B cell (primary cell): ENCODE measurements around the gene RIC8B. TPM values are rescaled to one million over a fixed set of nuclear protein-coding genes. Genes with fewer than 3 reads are reported as not detected.

Experiments
- ATAC-seq: fragments of 200-7000 bp; cut with Tn5 transposase; one replicate; pipeline ENCODE4 v1.10.0; 2021; ENCODE audit warnings: low read depth, mild to moderate bottlenecking, moderate number of reproducible peaks, moderate library complexity
- CTCF ChIA-PET: fragments of 350-600 bp; sonication (Branson Sonifier 250); formaldehyde crosslinking; loops from one replicate; lab custom pipeline; 2021; ENCODE audit warnings: antibody characterized with exemption, inconsistent platforms; lab: Charles Lee
- POLR2A ChIA-PET: fragments of 350-600 bp; sonication (Branson Sonifier 250); formaldehyde crosslinking; loops from one replicate; lab custom pipeline; 2021; ENCODE audit warnings: antibody characterized with exemption; lab: Charles Lee
- DNase-seq: peaks from one replicate; pipeline ENCODE4 v3.0.0; 2013
- H2AFZ ChIP-seq: 2 replicates; pipeline ENCODE4 v1.6.1; 2012; ENCODE audit warnings: mild to moderate bottlenecking, low read depth, low read length; ENCODE audit not compliant: insufficient read depth, poor library complexity, severe bottlenecking
- H3K27ac ChIP-seq, 2 donors: 1 replicate in 1 of 2; 2 replicates in 1 of 2; pipeline ENCODE4 v1.5.1; 2012 to 2013; ENCODE audit warnings: low read length in 2 of 2, mild to moderate bottlenecking in 2 of 2, moderate library complexity in 1 of 2
- H3K27me3 ChIP-seq, 4 experiments: fragments of 200-600 bp in 1 of 4; sonication (generic) in 1 of 4; replicated peaks in 1 of 4; 1 replicate in 2 of 4; 2 replicates in 2 of 4; pipeline versions ENCODE4 v1.6.1 to v1.7.0; 2013 to 2016; ENCODE audit warnings: low read length in 3 of 4, mild to moderate bottlenecking in 2 of 4, mixed read lengths in 1 of 4, moderate library complexity in 1 of 4; ENCODE audit not compliant: insufficient read depth in 4 of 4, control insufficient read depth in 3 of 4; ENCODE audit errors: control extremely low read depth in 1 of 4
- H3K36me3 ChIP-seq, 2 experiments: replicated peaks in 1 of 2; 1 replicate in 1 of 2; 2 replicates in 1 of 2; pipeline versions ENCODE4 v1.6.1 to v1.7.1; 2013; ENCODE audit warnings: low read length in 1 of 2; ENCODE audit not compliant: insufficient read depth in 2 of 2, control insufficient read depth in 1 of 2; ENCODE audit errors: control extremely low read depth in 1 of 2, extremely low read depth in 1 of 2
- H3K4me1 ChIP-seq, 2 donors: fragments of 200-600 bp in 1 of 2; sonication (generic) in 1 of 2; 1 replicate in 1 of 2; 2 replicates in 1 of 2; pipeline versions ENCODE4 v1.5.1 to v1.6.1; 2013 to 2017; ENCODE audit warnings: low read length in 2 of 2; ENCODE audit not compliant: control insufficient read depth in 2 of 2, insufficient read depth in 2 of 2
- H3K4me2 ChIP-seq: replicated peaks from 2 replicates; pipeline ENCODE3; 2012; ENCODE audit warnings: mild to moderate bottlenecking, low read depth, low read length; ENCODE audit not compliant: poor library complexity, severe bottlenecking
- H3K4me3 ChIP-seq, 5 experiments: fragments of 200-600 bp in 1 of 5; sonication (generic) in 1 of 5; 1 replicate in 3 of 5; 2 replicates in 2 of 5; pipeline versions ENCODE4 v1.5.1 to v1.7.0; 2011 to 2016; ENCODE audit warnings: low read length in 4 of 5, mild to moderate bottlenecking in 4 of 5, low read depth in 2 of 5, control low read depth in 1 of 5, moderate library complexity in 1 of 5; ENCODE audit not compliant: insufficient read depth in 1 of 5; ENCODE audit errors: control extremely low read depth in 1 of 5, extremely low read depth in 1 of 5
- H3K79me2 ChIP-seq: fragments of 200-600 bp; sonication (generic); one replicate; pipeline ENCODE4 v1.6.0; 2016; ENCODE audit warnings: low read length; ENCODE audit not compliant: control insufficient read depth, insufficient read depth
- H3K9ac ChIP-seq: fragments of 200-600 bp; sonication (generic); 2 replicates; pipeline ENCODE4 v1.6.1; 2017; ENCODE audit warnings: mild to moderate bottlenecking, low read length, moderate library complexity
- H3K9me3 ChIP-seq, 3 donors: one replicate each; pipeline versions ENCODE4 v1.6.1 to v1.7.1; 2013; ENCODE audit warnings: low read length in 2 of 3; ENCODE audit not compliant: control insufficient read depth in 2 of 3, insufficient read depth in 1 of 3; ENCODE audit errors: control extremely low read depth in 1 of 3
- H4K20me1 ChIP-seq: 2 replicates; pipeline ENCODE4 v1.6.0; 2012; ENCODE audit warnings: mild to moderate bottlenecking, low read length; ENCODE audit not compliant: insufficient read depth, control insufficient read depth, poor library complexity, severe bottlenecking
- H3K27ac Mint-ChIP-seq: one replicate; pipeline ENCODE4 v1.8.0; 2021; ENCODE audit warnings: mixed read lengths
- H3K27me3 Mint-ChIP-seq: one replicate; pipeline ENCODE4 v1.8.0; 2021; ENCODE audit warnings: mixed read lengths
- H3K4me1 Mint-ChIP-seq: one replicate; pipeline ENCODE4 v1.8.0; 2021; ENCODE audit warnings: mixed read lengths
- H3K4me3 Mint-ChIP-seq: one replicate; pipeline ENCODE4 v1.8.0; 2021; ENCODE audit warnings: mixed read lengths
- H3K9me3 Mint-ChIP-seq: one replicate; pipeline ENCODE4 v1.8.0; 2022; ENCODE audit warnings: mixed read lengths; ENCODE audit not compliant: insufficient read depth
- EZH2 ChIP-seq: IDR thresholded peaks from 2 replicates; pipeline ENCODE4 v1.6.1; 2012; ENCODE audit warnings: borderline replicate concordance, low read depth, mild to moderate bottlenecking, moderate library complexity, low read length; ENCODE audit not compliant: insufficient read depth, poor library complexity, severe bottlenecking
- WGBS: methylation state at CpG from one replicate; pipeline ENCODE4 v1.1.5; 2013; ENCODE audit warnings: missing lambda C conversion rate; ENCODE audit not compliant: insufficient coverage; 5-methylcytosine and 5-hydroxymethylcytosine counted together
- intact Hi-C: fragments of 100-400 bp; cut with micrococcal nuclease; formaldehyde crosslinking; loops from one replicate; pipeline ENCODE4 v1.10.0; 2022
- polyA plus RNA-seq: library from polyadenylated mRNA; depleted of rRNA; stranded (reverse); fragments of >200 nt; gene quantifications from 2 replicates; pipeline ENCODE4 v1.2.3, GENCODE V29; 2012
- total RNA-seq, 2 donors: library from RNA; stranded (reverse); fragments of 120-200 nt in 1 of 2; gene quantifications; 1 replicate in 1 of 2; 2 replicates in 1 of 2; pipeline versions ENCODE4 v1.2.3 to v1.2.4, GENCODE V29; 2013 to 2022
- TF ChIP-seq, protein P1 (sequence below): fragments of 200-600 bp; IDR thresholded peaks from one replicate; pipeline ENCODE4 v1.8.0; 2022; ENCODE audit warnings: antibody characterized with exemption, mild to moderate bottlenecking

Gene RIC8B
- total and polyA plus RNA-seq, 2 donors (not counting 1 experiment from before 2014, with no cell fraction given) = 3.0 to 14.8 TPM

GRCh38 chr12:106885026-106885425 is 110.5 kb downstream of the RIC8B start:
- H3K9ac ChIP-seq = no peak overlapping the region
- H3K36me3 ChIP-seq = peaks cover 0 to 3% of the 10 kb centered on the region in 2 experiments

GRCh38 chr12:106885541-106886249 is 111.2 kb downstream of the RIC8B start:
- intact Hi-C loops = no loop called here
- no peak overlapping the region for H3K4me3 Mint-ChIP-seq
- no peak overlapping the region for H3K9ac ChIP-seq

More at GRCh38 chr12:106885026-106885425, 110.5 kb downstream of the RIC8B start:
- Histone ChIP-seq H3K9me3 (no peaks in the 10 kb centered on the region), H3K79me2 (no peaks in the 10 kb centered on the region), H3K4me3 (no peak overlapping the region), H3K4me1 (no peaks in the 10 kb centered on the region), H3K27me3 (peaks cover 0 to 41% (median 26%) of the 10 kb centered on the region in 4 experiments), H2AFZ (no peak overlapping the region), H3K27ac (no peak overlapping the region), H4K20me1 (no peaks in the 10 kb centered on the region), H3K4me2 (no peak overlapping the region)
- H3K27me3 Mint-ChIP-seq = peaks cover 50% of the 10 kb centered on the region
- TF ChIP-seq, protein P1, sequence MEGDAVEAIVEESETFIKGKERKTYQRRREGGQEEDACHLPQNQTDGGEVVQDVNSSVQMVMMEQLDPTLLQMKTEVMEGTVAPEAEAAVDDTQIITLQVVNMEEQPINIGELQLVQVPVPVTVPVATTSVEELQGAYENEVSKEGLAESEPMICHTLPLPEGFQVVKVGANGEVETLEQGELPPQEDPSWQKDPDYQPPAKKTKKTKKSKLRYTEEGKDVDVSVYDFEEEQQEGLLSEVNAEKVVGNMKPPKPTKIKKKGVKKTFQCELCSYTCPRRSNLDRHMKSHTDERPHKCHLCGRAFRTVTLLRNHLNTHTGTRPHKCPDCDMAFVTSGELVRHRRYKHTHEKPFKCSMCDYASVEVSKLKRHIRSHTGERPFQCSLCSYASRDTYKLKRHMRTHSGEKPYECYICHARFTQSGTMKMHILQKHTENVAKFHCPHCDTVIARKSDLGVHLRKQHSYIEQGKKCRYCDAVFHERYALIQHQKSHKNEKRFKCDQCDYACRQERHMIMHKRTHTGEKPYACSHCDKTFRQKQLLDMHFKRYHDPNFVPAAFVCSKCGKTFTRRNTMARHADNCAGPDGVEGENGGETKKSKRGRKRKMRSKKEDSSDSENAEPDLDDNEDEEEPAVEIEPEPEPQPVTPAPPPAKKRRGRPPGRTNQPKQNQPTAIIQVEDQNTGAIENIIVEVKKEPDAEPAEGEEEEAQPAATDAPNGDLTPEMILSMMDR = no peak
- TF ChIP-seq EZH2 = no peak
- WGBS = no CpG with 5 or more reads among the region's 3 CpGs
- H3K9me3 Mint-ChIP-seq = no peaks in the 10 kb centered on the region
- intact Hi-C loops = no loop called here
- ChIA-PET CTCF (no interaction called here), POLR2A (interaction anchor here (0.7 kb wide), 1 partner anchor 262 kb away, joined by 7 read pairs; no protein-coding TSS in a partner anchor)
- H3K4me1 Mint-ChIP-seq = no peaks in the 10 kb centered on the region
- ATAC-seq (no peak), DNase-seq (no peak)
- no peak overlapping the region for H3K4me3 Mint-ChIP-seq
- H3K27ac Mint-ChIP-seq = no peak overlapping the region

More at GRCh38 chr12:106885541-106886249, 111.2 kb downstream of the RIC8B start:
- Histone ChIP-seq H3K79me2 (no peaks in the 10 kb centered on the region), H3K27ac (no peak overlapping the region), H3K4me1 (no peaks in the 10 kb centered on the region), H3K27me3 (peaks cover 0 to 45% (median 32%) of the 10 kb centered on the region in 4 experiments), H3K4me2 (no peak overlapping the region), H4K20me1 (no peaks in the 10 kb centered on the region), H3K9me3 (no peaks in the 10 kb centered on the region), H3K36me3 (peaks cover 0 to 3% of the 10 kb centered on the region in 2 experiments), H3K4me3 (no peak overlapping the region), H2AFZ (no peak overlapping the region)
- 92% methylated on average over 2 of the region's 4 CpGs for WGBS
- H3K4me1 Mint-ChIP-seq = no peaks in the 10 kb centered on the region
- DNase-seq = no peak
- TF ChIP-seq, protein P1 = no peak
- no peak for TF ChIP-seq EZH2
- no peak overlapping the region for H3K27ac Mint-ChIP-seq
- ATAC-seq = no peak
- ChIA-PET POLR2A (interaction anchor here (0.7 kb wide), 1 partner anchor 261 kb away, joined by 7 read pairs; no protein-coding TSS in a partner anchor), CTCF (no interaction called here)
- no peaks in the 10 kb centered on the region for H3K9me3 Mint-ChIP-seq
- peaks cover 55% of the 10 kb centered on the region for H3K27me3 Mint-ChIP-seq
